GM18861 (cell line): ENCODE results near the gene LPIN1.

ENCODE experiments used
- ATAC-seq: cut with Tn5 transposase; IDR thresholded peaks from one replicate; pipeline ENCODE4 v1.9.1; 2021; ENCODE audit not compliant: unreplicated experiment

LPIN1 gene, protein sequence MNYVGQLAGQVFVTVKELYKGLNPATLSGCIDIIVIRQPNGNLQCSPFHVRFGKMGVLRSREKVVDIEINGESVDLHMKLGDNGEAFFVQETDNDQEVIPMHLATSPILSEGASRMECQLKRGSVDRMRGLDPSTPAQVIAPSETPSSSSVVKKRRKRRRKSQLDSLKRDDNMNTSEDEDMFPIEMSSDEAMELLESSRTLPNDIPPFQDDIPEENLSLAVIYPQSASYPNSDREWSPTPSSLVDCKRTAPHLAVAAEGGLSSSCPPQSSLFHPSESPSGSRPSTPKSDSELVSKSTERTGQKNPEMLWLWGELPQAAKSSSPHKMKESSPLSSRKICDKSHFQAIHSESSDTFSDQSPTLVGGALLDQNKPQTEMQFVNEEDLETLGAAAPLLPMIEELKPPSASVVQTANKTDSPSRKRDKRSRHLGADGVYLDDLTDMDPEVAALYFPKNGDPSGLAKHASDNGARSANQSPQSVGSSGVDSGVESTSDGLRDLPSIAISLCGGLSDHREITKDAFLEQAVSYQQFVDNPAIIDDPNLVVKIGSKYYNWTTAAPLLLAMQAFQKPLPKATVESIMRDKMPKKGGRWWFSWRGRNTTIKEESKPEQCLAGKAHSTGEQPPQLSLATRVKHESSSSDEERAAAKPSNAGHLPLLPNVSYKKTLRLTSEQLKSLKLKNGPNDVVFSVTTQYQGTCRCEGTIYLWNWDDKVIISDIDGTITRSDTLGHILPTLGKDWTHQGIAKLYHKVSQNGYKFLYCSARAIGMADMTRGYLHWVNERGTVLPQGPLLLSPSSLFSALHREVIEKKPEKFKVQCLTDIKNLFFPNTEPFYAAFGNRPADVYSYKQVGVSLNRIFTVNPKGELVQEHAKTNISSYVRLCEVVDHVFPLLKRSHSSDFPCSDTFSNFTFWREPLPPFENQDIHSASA

DNA sequence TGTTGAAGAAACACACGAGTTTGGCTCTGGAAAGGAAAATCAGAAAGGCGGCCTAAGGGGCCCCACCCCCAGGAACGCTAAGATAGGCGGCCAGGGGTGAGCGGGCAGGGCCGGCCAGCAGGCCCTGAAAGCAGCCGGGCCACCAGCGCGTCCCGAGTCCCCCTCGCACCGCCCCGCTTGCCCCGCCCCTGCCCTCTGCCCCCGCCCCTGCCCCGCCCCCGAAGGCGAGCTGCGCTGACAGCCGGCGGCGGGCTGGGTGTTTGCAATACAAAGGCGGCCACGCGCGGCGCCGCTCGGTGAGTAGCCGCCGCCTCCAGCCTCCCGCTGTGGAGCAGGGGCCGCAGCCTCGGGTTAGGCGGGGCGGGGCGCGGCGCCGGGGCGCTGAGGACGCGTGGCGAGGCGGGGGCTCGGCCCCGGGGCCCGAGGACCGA is at the start of gene LPIN1:
LPIN1 (plus strand) TSS at position 257 of the 431 bp plus-strand sequence. CDS start 18,910 bp downstream, outside the sequence.
- ATAC-seq = peak; percentile 36

DNA sequence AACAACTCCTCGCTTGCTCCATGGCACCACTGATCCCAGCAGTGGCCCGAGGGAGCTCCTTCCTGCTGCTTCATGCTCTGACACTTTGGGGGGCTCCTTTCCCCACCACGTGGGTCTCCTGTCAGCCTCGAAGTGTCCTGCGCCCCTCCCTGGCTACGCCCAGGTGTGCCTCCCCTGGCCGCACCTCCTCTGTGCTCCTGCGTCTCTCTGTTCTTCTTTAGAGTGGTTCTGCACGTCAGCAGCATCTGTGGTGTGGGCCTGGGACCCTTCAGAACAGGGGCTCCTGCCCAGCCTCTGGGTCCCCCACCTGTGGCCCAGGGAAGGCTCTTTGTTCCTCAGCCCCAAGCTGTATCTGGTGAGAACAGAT is 49.7 kb upstream of the LPIN1 start:
- no peak for ATAC-seq

DNA sequence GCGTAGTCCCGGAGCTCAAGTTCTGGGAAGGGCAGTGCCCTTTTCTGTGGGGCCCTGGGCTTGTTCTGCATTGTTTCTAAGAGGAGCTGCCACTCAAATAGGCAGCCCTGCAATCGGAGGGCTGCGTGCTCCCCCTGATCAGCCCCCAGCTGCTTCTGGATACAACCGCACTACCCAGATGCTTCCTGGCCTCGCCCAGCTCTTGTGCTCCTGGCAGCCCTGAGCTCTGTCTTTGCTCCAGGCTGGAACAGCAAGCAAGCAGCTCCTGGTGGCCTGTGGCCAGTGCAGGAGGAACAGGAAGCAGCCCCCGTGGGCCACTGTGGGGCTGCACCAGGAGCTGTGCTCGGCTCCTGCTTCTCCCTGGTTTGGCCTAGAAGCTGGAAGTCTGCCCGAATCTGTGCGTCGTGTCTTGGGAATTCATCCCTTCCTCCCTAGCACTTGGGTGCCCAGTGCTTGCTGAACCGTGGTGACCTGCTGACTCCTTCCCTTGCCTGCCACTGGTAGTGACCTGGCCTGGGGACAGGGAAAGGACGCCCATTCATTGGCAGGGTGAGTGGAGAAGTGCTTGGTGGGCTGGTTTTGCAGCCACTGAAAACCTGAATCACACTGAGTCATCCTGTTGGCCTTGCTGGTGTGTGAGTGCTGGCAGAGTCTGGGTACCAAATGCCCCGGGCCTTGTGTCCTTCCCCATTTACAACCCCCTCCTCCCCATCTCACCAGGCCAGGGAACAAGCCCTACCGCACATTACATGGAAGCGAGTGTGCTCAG is 49.1 kb upstream of the LPIN1 start:
- ATAC-seq = no peak

DNA sequence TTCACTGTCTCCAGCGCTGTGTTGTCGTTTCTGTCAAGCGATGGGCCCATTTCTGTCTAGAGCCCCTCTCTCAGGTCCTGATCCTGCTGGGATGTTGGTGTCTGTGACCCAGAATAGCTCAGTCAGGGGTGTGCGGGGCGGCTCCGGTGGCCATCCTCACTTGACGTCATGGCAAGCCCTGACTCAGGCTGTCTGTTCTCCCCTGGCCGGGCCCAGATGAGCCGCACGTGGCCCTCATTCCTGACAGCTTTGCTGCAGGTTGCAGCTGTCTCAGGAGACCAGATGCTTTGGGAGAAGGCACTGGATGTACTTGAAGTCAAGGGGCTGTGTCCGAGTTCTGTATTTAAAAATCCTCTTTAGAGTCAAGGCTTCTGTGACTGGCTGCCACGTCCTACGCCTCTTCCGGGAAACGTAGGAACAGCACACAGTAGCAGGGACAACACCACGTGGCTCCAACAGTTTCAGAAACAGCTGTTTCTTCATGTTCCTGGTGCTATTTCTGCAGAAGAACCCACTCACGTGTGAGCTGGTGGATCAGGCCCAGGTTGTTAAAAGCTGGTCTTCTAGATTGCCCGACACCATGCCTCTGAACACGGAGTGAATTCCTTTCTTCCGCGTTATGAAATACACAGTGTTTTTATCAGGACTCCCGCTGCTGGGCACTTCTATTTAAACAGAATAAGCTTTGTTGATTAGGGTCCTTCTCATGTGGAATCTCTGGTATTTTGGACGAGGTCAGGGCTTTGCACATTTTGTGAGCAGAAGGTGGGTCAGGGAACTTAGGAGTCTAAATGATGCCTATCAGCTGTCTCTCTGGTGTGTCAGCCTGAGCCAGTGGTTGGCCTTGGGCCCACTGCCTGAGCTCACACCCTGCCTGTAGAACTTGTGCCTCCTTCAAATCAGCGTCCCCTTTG is 48.2 kb upstream of the LPIN1 start:
- no peak for ATAC-seq

DNA sequence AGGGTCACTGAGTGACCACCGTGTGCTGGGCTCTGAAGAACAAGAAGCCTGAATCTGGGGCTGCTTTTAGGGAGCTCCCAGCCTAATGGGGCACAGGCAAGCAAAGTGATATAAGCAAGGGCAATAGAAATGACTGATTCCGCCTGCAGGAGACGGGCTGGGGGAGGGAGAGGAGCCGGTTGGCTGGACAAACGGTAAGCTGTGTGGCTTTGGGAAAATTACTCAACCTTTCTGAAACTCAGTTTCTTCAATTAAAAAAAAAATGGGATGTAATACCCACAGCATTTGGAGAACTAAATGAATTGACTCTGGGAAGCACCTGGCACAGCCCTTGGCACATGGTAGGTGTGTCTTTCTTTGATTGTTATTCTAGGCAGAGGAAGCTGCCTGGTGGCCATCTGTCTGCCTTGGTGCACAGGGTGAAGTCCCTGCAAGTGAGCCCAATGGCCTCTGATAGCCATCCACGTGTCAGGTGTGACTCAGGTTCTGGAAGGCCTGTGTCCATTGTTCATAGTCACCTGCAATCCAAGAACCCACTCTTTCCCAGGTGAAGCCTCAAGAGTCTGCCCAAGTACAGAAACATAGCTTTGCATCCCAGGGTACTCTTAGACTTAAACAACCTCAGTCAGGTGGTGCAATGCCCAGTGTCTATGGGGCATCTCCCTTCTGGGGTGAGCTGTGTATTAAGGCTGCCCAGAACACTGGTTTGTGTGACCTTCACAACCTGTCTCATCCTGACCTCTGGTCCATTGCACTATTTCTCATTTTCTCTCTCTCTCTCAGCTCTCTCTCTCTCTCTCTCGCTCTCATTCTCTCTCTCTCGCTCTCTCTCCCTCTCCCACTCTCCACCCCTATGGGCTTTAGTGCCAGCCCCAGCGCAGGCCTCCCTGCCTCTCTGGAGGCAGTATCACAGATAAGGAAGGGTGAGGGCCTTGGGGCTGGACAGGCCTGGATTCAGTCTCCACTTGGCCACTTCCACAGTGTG is 46.5 kb upstream of the LPIN1 start:
- no peak for ATAC-seq

DNA sequence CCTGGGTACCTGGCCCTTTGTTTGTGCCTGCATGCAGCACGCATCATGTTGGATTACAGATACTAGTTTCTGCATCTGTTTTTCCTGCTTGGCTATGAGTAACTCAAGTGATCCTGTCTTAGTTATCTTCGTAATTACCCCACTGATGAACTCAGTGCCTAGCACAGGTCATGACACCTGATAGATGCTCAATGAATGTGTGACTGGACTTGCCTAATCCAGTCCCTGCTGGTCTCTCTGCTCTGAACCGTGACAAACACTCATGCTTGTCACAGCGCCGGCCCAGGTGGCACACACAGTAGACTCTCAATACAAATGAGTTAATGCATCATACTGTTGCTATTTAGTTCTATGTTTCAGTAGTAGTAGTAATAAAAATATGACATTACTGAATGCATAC is 45.2 kb upstream of the LPIN1 start:
- ATAC-seq = no peak

DNA sequence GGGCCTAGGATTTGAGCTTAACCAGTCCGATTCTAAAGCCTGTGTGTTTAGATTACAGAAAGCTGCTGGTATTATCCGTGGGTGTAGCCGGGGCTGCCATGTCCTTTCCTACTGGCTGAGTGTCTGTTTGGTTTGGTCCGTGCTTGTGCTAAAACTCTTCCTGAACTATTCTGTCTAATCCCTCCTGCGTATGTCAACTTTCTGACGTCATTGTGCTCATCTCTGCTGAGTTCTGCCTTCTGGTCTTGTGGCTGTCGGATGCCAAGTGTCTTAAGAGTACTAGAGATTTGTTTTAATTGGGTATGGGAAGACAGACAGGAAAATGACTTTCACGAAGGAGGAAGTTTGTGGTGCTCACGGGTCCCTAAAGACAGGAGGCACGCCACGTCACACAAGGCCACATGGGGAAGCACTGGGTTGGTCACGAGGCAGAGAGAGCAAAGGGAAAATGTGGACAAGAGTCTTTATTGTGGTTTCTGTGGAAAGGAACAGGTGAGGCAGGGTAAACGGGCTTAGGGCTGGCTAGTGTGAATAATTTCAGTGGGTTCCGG is 44.6 kb upstream of the LPIN1 start:
- ATAC-seq = no peak

DNA sequence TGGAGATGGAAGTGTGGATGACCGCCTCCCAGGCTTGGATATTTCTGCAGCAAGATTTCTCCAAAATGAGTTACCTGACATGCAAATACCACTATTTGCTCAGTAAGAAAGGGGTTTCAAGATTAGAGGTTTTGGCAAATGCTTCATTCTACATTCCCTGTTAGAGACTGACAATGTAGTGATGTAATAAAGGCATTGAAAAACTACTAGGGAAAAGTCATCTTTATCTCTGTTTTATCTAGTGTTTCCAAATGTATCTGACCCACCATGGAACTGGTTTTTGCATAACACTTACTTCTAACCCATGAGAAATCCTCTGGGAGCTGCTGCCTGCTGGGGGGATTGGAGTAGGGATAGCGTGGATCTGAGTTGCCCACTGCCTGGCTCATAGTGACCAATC is 43.5 kb upstream of the LPIN1 start:
- no peak for ATAC-seq

DNA sequence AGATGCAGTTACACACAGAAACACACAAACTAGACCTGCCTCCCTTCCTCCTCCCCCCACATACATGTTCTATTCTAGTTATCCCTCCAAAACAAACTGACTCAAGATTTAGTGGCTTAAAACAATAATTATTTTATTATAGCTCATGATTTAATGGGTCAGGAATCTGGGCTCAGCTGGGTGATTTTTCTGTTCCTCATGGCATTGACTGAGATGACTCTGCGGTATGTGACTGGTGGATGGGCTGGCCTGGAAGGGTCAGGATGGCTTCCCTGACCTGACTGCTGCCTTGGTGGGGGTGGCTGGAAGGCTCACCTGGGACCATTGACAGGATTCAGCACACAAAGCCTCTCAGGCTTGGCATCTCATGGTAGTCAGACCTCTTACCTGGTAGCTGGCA is 42.7 kb upstream of the LPIN1 start:
- no peak for ATAC-seq

DNA sequence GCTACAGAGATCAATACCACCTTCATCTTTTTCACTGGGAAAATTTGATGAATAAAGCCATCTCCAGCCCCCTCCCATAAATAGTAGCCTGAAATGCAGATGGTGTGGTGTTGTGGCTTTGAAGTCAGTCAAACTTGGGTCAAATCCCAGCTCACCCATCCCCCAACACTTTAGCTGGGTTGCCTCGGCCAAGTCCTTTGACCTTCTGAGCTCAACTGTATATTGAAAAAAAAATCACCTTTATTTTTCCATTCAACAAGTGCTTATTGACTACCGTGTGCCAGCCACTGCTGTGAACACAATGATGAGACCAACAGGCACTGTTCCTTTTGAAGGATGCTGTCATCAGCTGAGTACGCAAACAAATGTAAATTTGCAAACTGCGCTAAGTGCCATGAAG is 41.4 kb upstream of the LPIN1 start:
- ATAC-seq = no peak

DNA sequence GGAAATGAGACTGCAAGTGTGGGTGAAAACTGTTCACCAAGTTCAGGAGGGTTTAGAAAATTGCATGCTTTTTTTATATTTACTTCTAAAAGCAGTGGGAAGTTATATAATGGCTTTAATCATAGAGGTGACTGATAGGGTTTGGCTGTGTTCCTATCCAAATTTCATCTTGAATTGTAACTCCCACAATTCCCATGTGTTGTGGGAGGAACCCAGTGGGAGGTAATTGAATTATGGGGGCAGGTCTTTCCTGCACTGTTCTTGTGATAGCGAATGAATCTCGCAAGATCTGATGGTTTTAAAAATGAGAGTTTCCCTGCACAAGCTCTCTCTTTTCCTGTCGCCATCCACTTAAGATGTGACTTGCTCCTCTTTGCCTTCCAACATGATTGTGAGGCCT is 40.7 kb upstream of the LPIN1 start:
- no peak for ATAC-seq

DNA sequence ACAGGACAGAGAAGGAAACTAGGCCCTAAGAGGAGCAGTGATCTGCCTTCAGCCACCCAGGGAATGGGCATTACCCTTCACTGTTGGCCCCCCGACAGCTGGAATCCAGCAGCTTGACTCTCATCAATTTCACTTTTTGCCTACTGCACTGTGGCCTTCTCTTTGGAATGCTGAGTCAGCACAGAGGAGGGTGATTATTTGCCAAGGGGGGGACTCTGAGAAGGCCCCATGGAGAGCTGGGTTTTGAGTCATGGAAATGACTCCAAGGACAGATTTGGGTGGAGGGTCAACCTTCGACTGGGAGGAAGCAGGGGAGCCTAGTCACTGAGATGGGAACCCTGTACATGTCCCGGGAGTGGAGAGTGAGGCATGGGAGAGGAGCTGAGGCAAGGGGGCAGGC is 38.3 kb upstream of the LPIN1 start:
- ATAC-seq = no peak

DNA sequence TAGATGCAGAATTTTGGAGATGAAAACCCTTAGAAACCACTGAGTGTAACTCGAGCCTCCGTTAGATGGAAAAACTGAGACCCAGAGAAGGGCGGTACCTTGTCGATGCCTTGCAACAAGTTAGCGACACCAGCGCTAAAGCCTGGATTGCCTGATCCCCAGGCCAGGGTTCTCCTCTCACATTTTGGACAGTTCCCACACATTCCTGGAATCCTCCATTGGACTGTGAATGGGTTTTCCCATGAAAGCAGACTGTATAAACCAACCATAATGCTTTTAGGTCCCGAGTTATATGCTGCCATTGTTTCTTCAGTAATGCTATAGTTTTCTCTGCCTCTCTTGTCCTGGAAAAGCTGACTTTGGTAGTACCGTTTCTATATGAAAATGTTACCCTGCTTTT is 37.1 kb upstream of the LPIN1 start:
- ATAC-seq = no peak

DNA sequence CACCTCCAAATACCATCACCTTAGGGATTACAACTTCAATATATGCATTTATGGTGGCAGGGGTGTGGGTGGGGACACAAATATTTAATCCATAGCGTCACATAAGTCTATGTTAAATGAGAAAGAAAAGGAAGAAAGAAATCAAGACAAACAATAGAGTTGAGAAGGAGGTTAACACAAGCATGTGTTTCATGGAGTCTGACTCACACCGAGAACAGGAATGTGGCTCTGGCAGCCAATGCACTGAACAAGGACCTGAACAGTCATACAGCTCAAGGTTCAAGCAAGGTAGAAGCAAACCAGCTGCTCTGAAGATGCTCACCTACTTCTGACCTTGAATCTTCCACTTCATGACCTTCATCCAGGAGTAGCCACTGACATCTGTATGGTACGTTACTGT is 36.2 kb upstream of the LPIN1 start:
- no peak for ATAC-seq

DNA sequence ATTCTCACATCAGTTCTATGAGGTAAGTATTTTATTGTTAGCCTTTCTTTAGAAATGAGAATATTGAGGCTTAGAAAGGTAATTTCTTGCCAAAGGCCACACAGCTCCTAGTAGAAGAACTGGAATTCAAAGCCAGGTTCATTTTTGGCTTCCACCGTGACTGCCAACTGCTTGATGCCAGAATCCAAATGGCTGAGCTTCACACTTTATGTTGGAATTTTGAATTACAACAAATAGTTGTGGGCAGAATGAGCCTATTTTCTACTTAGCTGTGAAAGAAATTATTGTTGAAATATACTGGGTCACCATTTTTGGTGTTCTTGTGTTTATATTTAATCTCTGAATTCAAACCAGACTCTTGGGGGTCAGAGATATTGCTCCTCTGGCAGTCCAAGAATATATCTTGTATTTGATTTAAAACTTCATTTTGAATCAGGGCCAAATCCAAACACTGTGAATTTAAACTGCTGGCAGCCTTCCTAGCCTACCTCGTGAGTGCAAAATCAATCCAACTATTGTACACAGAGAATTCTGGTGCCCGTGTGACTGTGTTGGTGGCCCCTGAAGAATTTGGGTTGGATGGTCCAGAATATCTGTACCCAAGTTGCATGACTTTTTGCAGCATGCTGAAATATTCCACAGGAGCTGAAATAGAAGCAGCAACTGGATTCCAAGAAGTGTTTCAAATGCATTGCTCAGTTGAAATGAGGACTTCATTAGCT is 35.6 kb upstream of the LPIN1 start:
- no peak for ATAC-seq

DNA sequence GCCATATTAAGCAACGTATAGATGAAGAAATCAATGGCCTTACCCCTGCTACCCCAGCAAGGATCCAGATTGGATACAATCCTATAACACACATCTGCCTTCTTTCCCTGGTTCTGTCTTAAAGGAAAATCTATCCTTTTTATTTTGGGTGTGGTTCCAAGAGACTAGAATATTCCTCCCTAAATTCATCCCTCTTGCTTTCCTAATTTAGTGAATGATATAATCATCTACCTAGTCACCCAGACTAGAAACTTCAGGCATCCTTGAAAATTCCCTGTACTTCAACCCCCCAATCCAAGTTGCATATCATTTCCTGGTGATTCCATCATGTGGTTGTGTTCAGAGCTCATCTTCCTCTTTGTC is 35.1 kb upstream of the LPIN1 start:
- ATAC-seq = no peak

DNA sequence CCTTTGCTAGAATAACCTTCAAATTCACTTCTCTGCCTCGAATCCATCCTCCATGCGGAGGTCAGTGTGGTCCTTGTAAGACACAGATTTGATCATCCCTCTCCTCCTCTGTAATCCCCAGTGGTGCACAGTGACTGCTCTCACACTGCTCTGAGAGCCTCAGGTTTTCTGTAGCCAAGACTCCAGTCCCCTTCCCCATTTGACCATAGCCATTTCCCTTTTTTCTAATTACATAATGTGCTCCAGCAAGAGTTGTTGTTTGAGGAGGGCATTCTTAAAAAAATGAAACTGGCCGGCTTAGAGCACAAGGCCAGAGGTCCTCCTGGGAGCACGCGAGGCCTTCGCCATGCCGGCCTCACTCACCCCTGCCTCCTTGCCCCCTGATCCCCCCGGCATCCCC is 34.7 kb upstream of the LPIN1 start:
- no peak for ATAC-seq

DNA sequence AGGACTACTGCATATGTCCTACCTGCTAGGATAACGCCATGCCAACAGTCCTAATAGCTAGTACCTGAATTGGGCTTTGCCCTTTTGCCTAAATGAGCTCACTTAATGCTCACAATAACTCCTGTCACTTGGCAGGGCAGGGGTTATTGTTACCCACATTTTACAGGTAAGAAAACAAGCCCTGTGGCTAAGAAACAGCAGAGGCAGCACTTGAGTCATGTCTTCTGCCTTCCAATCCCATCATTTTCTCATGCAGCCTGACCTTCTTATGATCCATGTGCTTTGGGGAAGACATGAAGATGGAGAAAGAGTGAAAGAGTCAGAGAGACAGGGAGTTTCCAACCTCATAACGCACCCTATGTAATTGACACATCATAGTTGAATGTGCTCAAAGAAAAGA is 33.6 kb upstream of the LPIN1 start:
- no peak for ATAC-seq
